AG04449 (cell line): ENCODE measurements around the gene YY1.

Source experiments
- CTCF ChIA-PET: fragments of 350-600 bp; formaldehyde crosslinking; extraction: SDS; loops from one replicate; lab custom pipeline; 2021; ENCODE audit warnings: antibody characterized with exemption; lab: Yijun Ruan, JAX
- POLR2A ChIA-PET: fragments of 400-600, 350-600 bp; formaldehyde crosslinking; extraction: SDS; loops from one replicate; lab custom pipeline; 2020; ENCODE audit warnings: antibody characterized with exemption, inconsistent platforms; lab: Yijun Ruan, JAX
- DNase-seq: peaks from one replicate; pipeline ENCODE4 v3.0.0-alpha.2; 2010; ENCODE audit warnings: low read depth, low spot score
- H3K4me3 ChIP-seq: 2 replicates; pipeline ENCODE4 v1.5.1; 2011; ENCODE audit warnings: low read depth, mild to moderate bottlenecking, control low read depth, low read length
- CTCF ChIP-seq: IDR thresholded peaks from one replicate; pipeline ENCODE4 v1.5.1; 2011; ENCODE audit warnings: mild to moderate bottlenecking, moderate library complexity, low read length, control low read depth, inconsistent platforms; ENCODE audit not compliant: insufficient read depth; ENCODE audit errors: missing control alignments

YY1 gene

GRCh38 chr14:100262545-100262944 is 23.6 kb downstream of the YY1 start:
- ChIA-PET CTCF (interaction anchor here (1.7 to 5.3 kb wide), 4 partner anchors 10 to 22 kb away, joined by 4 to 37 read pairs (median 6); no protein-coding TSS in a partner anchor), POLR2A (interaction anchor here (0.7 kb wide), 1 partner anchor 16 kb away, joined by 3 read pairs; no protein-coding TSS in a partner anchor)
- no peak for TF ChIP-seq CTCF
- no peak for DNase-seq
- no peak overlapping the region for H3K4me3 ChIP-seq

- H3K4me3 ChIP-seq = no peak overlapping the region
- ChIA-PET CTCF (interaction anchor here (0.9 to 5.3 kb wide), 6 partner anchors 10 to 22 kb away, joined by 4 to 37 read pairs (median 5); no protein-coding TSS in a partner anchor), POLR2A (no interaction called here)
- no peak for DNase-seq
- TF ChIP-seq CTCF = no peak
Observed at GRCh38 chr14:100263141-100263540, 24.2 kb downstream of the YY1 start.

DNA sequence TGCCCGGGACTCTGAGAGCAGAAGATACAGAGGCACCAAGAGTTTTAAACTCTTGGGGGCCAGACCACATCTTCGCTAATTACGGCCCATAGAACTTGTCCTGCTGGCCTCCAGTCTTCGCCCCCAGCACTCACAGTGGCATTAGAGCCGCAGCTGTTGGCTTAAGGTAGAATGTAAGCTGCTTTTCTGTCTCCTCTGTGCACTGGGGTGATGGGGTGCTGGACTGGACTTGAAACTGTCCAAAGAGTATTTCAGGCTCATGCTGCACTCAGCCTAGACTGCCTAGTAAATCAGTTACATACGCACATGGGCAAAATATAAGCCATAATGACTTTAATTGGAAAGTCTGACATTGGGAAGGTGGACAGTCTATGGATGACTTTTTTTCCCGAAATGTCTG is 29.0 kb downstream of the YY1 start:
- ChIA-PET POLR2A (no interaction called here), CTCF (interaction anchor here (0.6 to 4.1 kb wide), 3 partner anchors 10 to 27 kb away, joined by 3 to 20 read pairs (median 17); no protein-coding TSS in a partner anchor)
- H3K4me3 ChIP-seq = no peak overlapping the region
- no peak for TF ChIP-seq CTCF
- no peak for DNase-seq

GRCh38 chr14:100268591-100269207 is 29.8 kb downstream of the YY1 start:
- ChIA-PET POLR2A (no interaction called here), CTCF (interaction anchor here (0.7 to 4.1 kb wide), 6 partner anchors 10 to 28 kb away, joined by 3 to 20 read pairs (median 4); no protein-coding TSS in a partner anchor)
- DNase-seq = no peak
- H3K4me3 ChIP-seq = no peak overlapping the region
- TF ChIP-seq CTCF = no peak

GRCh38 chr14:100271247-100271939 is 32.4 kb downstream of the YY1 start:
- CTCF ChIA-PET = interaction anchor here (1.7 to 5.5 kb wide), 3 partner anchors 13 to 30 kb away, joined by 4 to 45 read pairs (median 5); no protein-coding TSS in a partner anchor
- no peak overlapping the region for H3K4me3 ChIP-seq
- POLR2A ChIA-PET = interaction anchor here (0.7 kb wide), 1 partner anchor 395 kb away, joined by 5 read pairs; no protein-coding TSS in a partner anchor
- DNase-seq = no peak
- no peak for TF ChIP-seq CTCF

DNA sequence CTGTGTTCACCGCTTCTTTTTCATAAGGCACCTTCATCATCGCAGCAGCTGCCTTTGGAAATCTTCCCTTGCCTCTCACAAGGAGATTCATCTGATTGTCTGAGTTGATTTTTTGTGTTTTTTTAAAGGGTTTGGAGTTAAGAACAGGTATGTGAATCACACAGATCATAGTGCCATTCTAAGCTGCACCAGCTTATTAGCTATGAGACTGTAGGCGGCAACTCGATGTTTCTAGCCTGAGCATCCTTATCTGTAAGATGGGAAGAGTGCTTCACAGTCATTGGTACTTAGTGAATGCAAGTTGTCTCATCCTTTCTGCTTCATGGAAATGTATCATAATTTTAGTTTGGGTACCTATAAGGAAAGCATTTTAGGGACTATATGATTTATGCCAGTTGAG is 35.3 kb downstream of the YY1 start:
- no peak overlapping the region for H3K4me3 ChIP-seq
- no peak for TF ChIP-seq CTCF
- no peak for DNase-seq
- POLR2A ChIA-PET = no interaction called here
- CTCF ChIA-PET = interaction anchor here (2.1 to 5.5 kb wide), 3 partner anchors 10 to 33 kb away, joined by 5 to 45 read pairs (median 11); no protein-coding TSS in a partner anchor
